ENCODE measurements around the gene KSR2.

DNA sequence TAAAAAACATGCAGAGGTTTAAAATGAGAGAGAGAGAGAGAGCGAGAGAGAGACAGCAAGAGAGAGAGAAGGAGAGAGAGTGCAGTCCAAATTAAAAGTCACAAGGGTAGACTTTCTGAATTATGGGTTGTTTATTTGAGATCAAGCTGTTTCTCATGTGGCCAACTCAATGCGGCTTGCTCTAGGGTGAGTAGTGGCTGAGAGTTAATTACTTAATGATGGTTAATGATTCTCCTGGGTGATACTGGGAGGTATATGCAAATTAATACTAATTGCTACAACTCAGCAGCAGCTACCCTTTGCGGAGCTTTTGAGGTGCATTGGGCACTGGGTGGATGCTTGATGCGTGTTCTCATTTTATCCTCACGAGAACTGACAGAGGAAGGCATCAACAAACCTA, 485.3 kb downstream of the KSR2 start:
- TF ChIP-seq ZSCAN30 (tag by site-specific recombination; IDR thresholded peaks at IDR 0.05) (no peak), ZNF121 (tag by site-specific recombination; IDR thresholded peaks at IDR 0.05) (no peak), ZNF324 (tag by site-specific recombination; IDR thresholded peaks at IDR 0.05) (no peak), ZNF549 (tag by site-specific recombination; IDR thresholded peaks at IDR 0.05) (no peak), MYNN (tag by site-specific recombination; IDR thresholded peaks at IDR 0.05; ENCODE audit: borderline replicate concordance) (no peak), ZNF423 (tag by site-specific recombination; IDR thresholded peaks at IDR 0.05) (no peak), ZNF747 (tag by site-specific recombination; IDR thresholded peaks at IDR 0.05) (no peak), ZNF175 (tag by site-specific recombination; IDR thresholded peaks at IDR 0.05) (no peak), ZNF274 (IDR thresholded peaks at IDR 0.05; ENCODE audit: low read length) (no peak), ZNF274 (tag by site-specific recombination; IDR thresholded peaks at IDR 0.05; ENCODE audit: borderline replicate concordance) (no peak), SETDB1 (IDR thresholded peaks at IDR 0.05; ENCODE audit: insufficient read length, low read length) (no peak)
- TF ChIP-seq, protein P1, sequence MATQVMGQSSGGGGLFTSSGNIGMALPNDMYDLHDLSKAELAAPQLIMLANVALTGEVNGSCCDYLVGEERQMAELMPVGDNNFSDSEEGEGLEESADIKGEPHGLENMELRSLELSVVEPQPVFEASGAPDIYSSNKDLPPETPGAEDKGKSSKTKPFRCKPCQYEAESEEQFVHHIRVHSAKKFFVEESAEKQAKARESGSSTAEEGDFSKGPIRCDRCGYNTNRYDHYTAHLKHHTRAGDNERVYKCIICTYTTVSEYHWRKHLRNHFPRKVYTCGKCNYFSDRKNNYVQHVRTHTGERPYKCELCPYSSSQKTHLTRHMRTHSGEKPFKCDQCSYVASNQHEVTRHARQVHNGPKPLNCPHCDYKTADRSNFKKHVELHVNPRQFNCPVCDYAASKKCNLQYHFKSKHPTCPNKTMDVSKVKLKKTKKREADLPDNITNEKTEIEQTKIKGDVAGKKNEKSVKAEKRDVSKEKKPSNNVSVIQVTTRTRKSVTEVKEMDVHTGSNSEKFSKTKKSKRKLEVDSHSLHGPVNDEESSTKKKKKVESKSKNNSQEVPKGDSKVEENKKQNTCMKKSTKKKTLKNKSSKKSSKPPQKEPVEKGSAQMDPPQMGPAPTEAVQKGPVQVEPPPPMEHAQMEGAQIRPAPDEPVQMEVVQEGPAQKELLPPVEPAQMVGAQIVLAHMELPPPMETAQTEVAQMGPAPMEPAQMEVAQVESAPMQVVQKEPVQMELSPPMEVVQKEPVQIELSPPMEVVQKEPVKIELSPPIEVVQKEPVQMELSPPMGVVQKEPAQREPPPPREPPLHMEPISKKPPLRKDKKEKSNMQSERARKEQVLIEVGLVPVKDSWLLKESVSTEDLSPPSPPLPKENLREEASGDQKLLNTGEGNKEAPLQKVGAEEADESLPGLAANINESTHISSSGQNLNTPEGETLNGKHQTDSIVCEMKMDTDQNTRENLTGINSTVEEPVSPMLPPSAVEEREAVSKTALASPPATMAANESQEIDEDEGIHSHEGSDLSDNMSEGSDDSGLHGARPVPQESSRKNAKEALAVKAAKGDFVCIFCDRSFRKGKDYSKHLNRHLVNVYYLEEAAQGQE (tag by site-specific recombination; IDR thresholded peaks at IDR 0.05), result no peak
- TF ChIP-seq, protein P2, sequence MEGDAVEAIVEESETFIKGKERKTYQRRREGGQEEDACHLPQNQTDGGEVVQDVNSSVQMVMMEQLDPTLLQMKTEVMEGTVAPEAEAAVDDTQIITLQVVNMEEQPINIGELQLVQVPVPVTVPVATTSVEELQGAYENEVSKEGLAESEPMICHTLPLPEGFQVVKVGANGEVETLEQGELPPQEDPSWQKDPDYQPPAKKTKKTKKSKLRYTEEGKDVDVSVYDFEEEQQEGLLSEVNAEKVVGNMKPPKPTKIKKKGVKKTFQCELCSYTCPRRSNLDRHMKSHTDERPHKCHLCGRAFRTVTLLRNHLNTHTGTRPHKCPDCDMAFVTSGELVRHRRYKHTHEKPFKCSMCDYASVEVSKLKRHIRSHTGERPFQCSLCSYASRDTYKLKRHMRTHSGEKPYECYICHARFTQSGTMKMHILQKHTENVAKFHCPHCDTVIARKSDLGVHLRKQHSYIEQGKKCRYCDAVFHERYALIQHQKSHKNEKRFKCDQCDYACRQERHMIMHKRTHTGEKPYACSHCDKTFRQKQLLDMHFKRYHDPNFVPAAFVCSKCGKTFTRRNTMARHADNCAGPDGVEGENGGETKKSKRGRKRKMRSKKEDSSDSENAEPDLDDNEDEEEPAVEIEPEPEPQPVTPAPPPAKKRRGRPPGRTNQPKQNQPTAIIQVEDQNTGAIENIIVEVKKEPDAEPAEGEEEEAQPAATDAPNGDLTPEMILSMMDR (tag by site-specific recombination; IDR thresholded peaks at IDR 0.05), result no peak
- TF ChIP-seq, protein P3, sequence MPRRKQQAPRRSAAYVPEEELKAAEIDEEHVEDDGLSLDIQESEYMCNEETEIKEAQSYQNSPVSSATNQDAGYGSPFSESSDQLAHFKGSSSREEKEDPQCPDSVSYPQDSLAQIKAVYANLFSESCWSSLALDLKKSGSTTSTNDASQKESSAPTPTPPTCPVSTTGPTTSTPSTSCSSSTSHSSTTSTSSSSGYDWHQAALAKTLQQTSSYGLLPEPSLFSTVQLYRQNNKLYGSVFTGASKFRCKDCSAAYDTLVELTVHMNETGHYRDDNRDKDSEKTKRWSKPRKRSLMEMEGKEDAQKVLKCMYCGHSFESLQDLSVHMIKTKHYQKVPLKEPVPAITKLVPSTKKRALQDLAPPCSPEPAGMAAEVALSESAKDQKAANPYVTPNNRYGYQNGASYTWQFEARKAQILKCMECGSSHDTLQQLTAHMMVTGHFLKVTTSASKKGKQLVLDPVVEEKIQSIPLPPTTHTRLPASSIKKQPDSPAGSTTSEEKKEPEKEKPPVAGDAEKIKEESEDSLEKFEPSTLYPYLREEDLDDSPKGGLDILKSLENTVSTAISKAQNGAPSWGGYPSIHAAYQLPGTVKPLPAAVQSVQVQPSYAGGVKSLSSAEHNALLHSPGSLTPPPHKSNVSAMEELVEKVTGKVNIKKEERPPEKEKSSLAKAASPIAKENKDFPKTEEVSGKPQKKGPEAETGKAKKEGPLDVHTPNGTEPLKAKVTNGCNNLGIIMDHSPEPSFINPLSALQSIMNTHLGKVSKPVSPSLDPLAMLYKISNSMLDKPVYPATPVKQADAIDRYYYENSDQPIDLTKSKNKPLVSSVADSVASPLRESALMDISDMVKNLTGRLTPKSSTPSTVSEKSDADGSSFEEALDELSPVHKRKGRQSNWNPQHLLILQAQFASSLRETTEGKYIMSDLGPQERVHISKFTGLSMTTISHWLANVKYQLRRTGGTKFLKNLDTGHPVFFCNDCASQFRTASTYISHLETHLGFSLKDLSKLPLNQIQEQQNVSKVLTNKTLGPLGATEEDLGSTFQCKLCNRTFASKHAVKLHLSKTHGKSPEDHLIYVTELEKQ (tag by site-specific recombination; IDR thresholded peaks at IDR 0.05; ENCODE audit: borderline replicate concordance), result no peak

All from HEK293 (cell line).